Hindlimb muscle (tissue), 1 donor: ENCODE measurements around the gene PACRG. TPM values are rescaled to one million over a fixed set of nuclear protein-coding genes. Genes with fewer than 3 reads are reported as not detected.

ENCODE experiments used
- DNase-seq: peaks from one replicate; pipeline ENCODE4 v3.0.0-alpha.2; 2013
- polyA plus RNA-seq: library from polyadenylated mRNA; unstranded; fragments of 120-200 nt; gene quantifications from one replicate; pipeline ENCODE4 v1.2.1, GENCODE V29; 2013; ENCODE audit not compliant: insufficient read length

The PACRG gene
- polyA plus RNA-seq, 1 donor = 1.7 TPM

- DNase-seq = no peak
Measured at GRCh38 chr6:163087981-163088380, 360.2 kb downstream of the PACRG start.

- no peak for DNase-seq
Measured at GRCh38 chr6:163092876-163093275, 365.1 kb downstream of the PACRG start.

- DNase-seq = no peak
Measured at GRCh38 chr6:163094881-163095280, 367.1 kb downstream of the PACRG start.

GRCh38 chr6:163095401-163095800 is 367.6 kb downstream of the PACRG start:
- DNase-seq = no peak

GRCh38 chr6:163098827-163099479 is 371.2 kb downstream of the PACRG start:
- DNase-seq = no peak

- DNase-seq = no peak
Measured at GRCh38 chr6:163099621-163100171, 371.9 kb downstream of the PACRG start.

- DNase-seq = no peak
Measured at GRCh38 chr6:163100259-163100658, 372.5 kb downstream of the PACRG start.

- DNase-seq = no peak
Measured at GRCh38 chr6:163113358-163113962, 385.7 kb downstream of the PACRG start.

GRCh38 chr6:163118941-163119340 is 391.2 kb downstream of the PACRG start:
- no peak for DNase-seq

- DNase-seq = no peak
Measured at GRCh38 chr6:163120223-163120622, 392.4 kb downstream of the PACRG start.

GRCh38 chr6:163121270-163121669 is 393.5 kb downstream of the PACRG start:
- DNase-seq = no peak

GRCh38 chr6:163122365-163122764 is 394.6 kb downstream of the PACRG start:
- no peak for DNase-seq

- no peak for DNase-seq
Measured at GRCh38 chr6:163123098-163123497, 395.3 kb downstream of the PACRG start.

GRCh38 chr6:163126741-163127140 is 399.0 kb downstream of the PACRG start:
- DNase-seq = no peak

- DNase-seq = no peak
Measured at GRCh38 chr6:163127587-163127986, 399.8 kb downstream of the PACRG start.

- DNase-seq = no peak
Measured at GRCh38 chr6:163128324-163128723, 400.6 kb downstream of the PACRG start.

- no peak for DNase-seq
Measured at GRCh38 chr6:163132050-163132750, 404.4 kb downstream of the PACRG start.

- DNase-seq = no peak
Measured at GRCh38 chr6:163133017-163133416, 405.2 kb downstream of the PACRG start.

- no peak for DNase-seq
Measured at GRCh38 chr6:163133691-163134090, 405.9 kb downstream of the PACRG start.

GRCh38 chr6:163136681-163137397 is 409.1 kb downstream of the PACRG start:
- DNase-seq = no peak

GRCh38 chr6:163137398-163137881 is 409.7 kb downstream of the PACRG start:
- no peak for DNase-seq

GRCh38 chr6:163146036-163146435 is 418.3 kb downstream of the PACRG start:
- DNase-seq = no peak

- DNase-seq = no peak
Measured at GRCh38 chr6:163147994-163148393, 420.2 kb downstream of the PACRG start.
